ENCODE measurements around the gene MINDY1. TPM values are rescaled to one million over a fixed set of nuclear protein-coding genes. Genes with fewer than 3 reads are reported as not detected.

Gene MINDY1
- total RNA-seq, 1 experiment from 2014 or later: 6.8 TPM

DNA sequence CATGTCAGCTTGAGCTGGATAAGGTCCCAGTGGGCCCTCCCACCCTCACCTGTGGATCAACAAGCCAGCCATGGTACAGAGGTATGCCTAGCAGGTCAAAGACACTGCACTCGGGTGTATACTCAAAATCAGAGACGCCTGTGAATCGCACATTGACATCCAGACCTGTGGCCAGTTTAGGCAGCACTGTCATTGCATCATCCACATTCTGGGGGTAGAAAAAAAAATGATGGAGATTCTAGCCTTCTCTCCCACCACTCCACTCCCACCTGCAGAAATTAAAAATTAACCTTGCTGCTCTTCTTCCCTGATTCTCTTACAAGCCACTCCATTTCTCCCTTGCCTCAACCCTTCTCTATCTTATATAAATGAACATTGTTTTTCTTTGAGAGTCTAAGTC lies 6.3 kb downstream of the MINDY1 start:
- Histone ChIP-seq H4K8ac (replicated peaks; ENCODE audit: insufficient read length, low read depth, low read length) (no peak overlapping the region), H4K20me1 (ENCODE audit: control insufficient read depth, insufficient read depth, insufficient read length) (no peaks in the 10 kb centered on the region), H3K4me2 (ENCODE audit: insufficient read depth, insufficient read length, low read length) (no peak overlapping the region), H3K79me2 (ENCODE audit: insufficient read depth, low read length) (no peaks in the 10 kb centered on the region), H2BK12ac (ENCODE audit: insufficient read length, low read depth, low read length) (no peak overlapping the region), H2BK15ac (ENCODE audit: low read depth, low read length) (no peak overlapping the region), H3K14ac (ENCODE audit: insufficient read depth, low read length) (no peak overlapping the region), H3K79me1 (ENCODE audit: insufficient read depth, low read depth, low read length, poor library complexity, severe bottlenecking) (no peaks in the 10 kb centered on the region), H3K27me3 (ENCODE audit: insufficient read depth, low read length) (no peaks in the 10 kb centered on the region), H2BK5ac (ENCODE audit: insufficient read length, low read length) (no peak overlapping the region), H2BK20ac (ENCODE audit: low read depth, low read length, poor library complexity, severe bottlenecking) (no peak overlapping the region), H2BK120ac (ENCODE audit: low read depth, low read length, poor library complexity, severe bottlenecking) (no peak overlapping the region), H3K56ac (ENCODE audit: insufficient read length, low read depth, low read length) (no peak overlapping the region), H3K27ac (ENCODE audit: insufficient read length, low read depth, low read length) (no peak overlapping the region), H3K23me2 (ENCODE audit: insufficient read length, low read depth, low read length, poor library complexity, severe bottlenecking) (no peaks in the 10 kb centered on the region), H4K5ac (ENCODE audit: insufficient read length, low read depth, low read length) (no peak overlapping the region), H3T11ph (ENCODE audit: low read length) (no peak overlapping the region), H3K9me3 (ENCODE audit: control insufficient read depth, low read depth, low read length) (no peaks in the 10 kb centered on the region), H3K23ac (ENCODE audit: insufficient read length, low read depth, low read length) (no peak overlapping the region), H4K91ac (ENCODE audit: insufficient read length, low read depth, low read length) (no peak overlapping the region), H2AFZ (ENCODE audit: low read length) (no peak overlapping the region), H3K4me1 (ENCODE audit: insufficient read depth, low read length) (peaks cover 3% of the 10 kb centered on the region; the same call in 1 of the 2 replicates), H3K18ac (ENCODE audit: insufficient read length, low read depth, low read length) (no peak overlapping the region), H3K9ac (ENCODE audit: extremely low read depth, insufficient read length, low read length) (no peak overlapping the region), H2AK5ac (ENCODE audit: insufficient read length, low read length) (no peak overlapping the region), H3K4ac (ENCODE audit: low read depth, low read length) (no peak overlapping the region)
- TF ChIP-seq, protein P1, sequence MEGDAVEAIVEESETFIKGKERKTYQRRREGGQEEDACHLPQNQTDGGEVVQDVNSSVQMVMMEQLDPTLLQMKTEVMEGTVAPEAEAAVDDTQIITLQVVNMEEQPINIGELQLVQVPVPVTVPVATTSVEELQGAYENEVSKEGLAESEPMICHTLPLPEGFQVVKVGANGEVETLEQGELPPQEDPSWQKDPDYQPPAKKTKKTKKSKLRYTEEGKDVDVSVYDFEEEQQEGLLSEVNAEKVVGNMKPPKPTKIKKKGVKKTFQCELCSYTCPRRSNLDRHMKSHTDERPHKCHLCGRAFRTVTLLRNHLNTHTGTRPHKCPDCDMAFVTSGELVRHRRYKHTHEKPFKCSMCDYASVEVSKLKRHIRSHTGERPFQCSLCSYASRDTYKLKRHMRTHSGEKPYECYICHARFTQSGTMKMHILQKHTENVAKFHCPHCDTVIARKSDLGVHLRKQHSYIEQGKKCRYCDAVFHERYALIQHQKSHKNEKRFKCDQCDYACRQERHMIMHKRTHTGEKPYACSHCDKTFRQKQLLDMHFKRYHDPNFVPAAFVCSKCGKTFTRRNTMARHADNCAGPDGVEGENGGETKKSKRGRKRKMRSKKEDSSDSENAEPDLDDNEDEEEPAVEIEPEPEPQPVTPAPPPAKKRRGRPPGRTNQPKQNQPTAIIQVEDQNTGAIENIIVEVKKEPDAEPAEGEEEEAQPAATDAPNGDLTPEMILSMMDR (conservative IDR thresholded peaks at IDR 0.05): no peak
- Mint-ChIP-seq H3K9me3 (no peaks in the 10 kb centered on the region), H3K27ac (no peak overlapping the region; a peak in 1 of 7 replicates), H3K4me3 (no peak overlapping the region), H3K27me3 (ENCODE audit: low read depth) (no peaks in the 10 kb centered on the region; the same call in 1 of the 2 replicates), H3K4me1 (peaks cover 6 to 13% of the 10 kb centered on the region in 2 experiments), H3K36me3 (ENCODE audit: insufficient read depth in 1 of 3, low read depth in 3 of 3) (peaks cover 0 to 10% (median 5%) of the 10 kb centered on the region in 3 experiments; a peak in 2 of 7 replicates)
- DNase-seq: no peak
- WGBS (ENCODE audit: extremely low coverage, insufficient read length, low lambda C conversion rate): no CpG with 5 or more reads among the region's 3 CpGs
